Activated CD4-positive, alpha-beta T cell treated with anti-CD3 and anti-CD28 coated beads, Interleukin-2, amount 50 U/mL, for 1 hour (primary cell): Measurements from ENCODE around the gene LRP6.

Experiments used
- DNase-seq: peaks from one replicate; pipeline ENCODE4 v3.0.0-alpha.2; 2020

Gene LRP6

GRCh38 chr12:12214201-12214600, 52.6 kb downstream of the LRP6 start:
- no peak for DNase-seq

GRCh38 chr12:12212769-12213168, 54.1 kb downstream of the LRP6 start:
- DNase-seq = no peak

- no peak for DNase-seq
These were observed 55.9 kb downstream of the LRP6 start for GRCh38 chr12:12210983-12211382.

- DNase-seq = no peak
These were observed 56.4 kb downstream of the LRP6 start for GRCh38 chr12:12210416-12210815.

GRCh38 chr12:12209675-12210074, 57.2 kb downstream of the LRP6 start:
- DNase-seq = no peak

- no peak for DNase-seq
These were observed 57.8 kb downstream of the LRP6 start for GRCh38 chr12:12209043-12209442.

- DNase-seq = no peak
These were observed 59.1 kb downstream of the LRP6 start for GRCh38 chr12:12207746-12208145.

- no peak for DNase-seq
These were observed 60.0 kb downstream of the LRP6 start for GRCh38 chr12:12206776-12207388.

GRCh38 chr12:12202747-12203146, 64.1 kb downstream of the LRP6 start:
- no peak for DNase-seq

- DNase-seq = no peak
These were observed 64.7 kb downstream of the LRP6 start for GRCh38 chr12:12202105-12202504.

GRCh38 chr12:12201274-12201758, 65.5 kb downstream of the LRP6 start:
- DNase-seq = no peak

- no peak for DNase-seq
These were observed 66.5 kb downstream of the LRP6 start for GRCh38 chr12:12200363-12200762.

- no peak for DNase-seq
These were observed 68.7 kb downstream of the LRP6 start for GRCh38 chr12:12198124-12198523.

- DNase-seq = no peak
These were observed 69.7 kb downstream of the LRP6 start for GRCh38 chr12:12197128-12197527.

- DNase-seq = no peak
These were observed 71.3 kb downstream of the LRP6 start for GRCh38 chr12:12195516-12195915.

GRCh38 chr12:12195081-12195480, 71.8 kb downstream of the LRP6 start:
- no peak for DNase-seq

GRCh38 chr12:12194206-12194605, 72.6 kb downstream of the LRP6 start:
- DNase-seq = no peak

GRCh38 chr12:12191008-12191407, 75.8 kb downstream of the LRP6 start:
- DNase-seq = no peak

- DNase-seq = no peak
These were observed 76.6 kb downstream of the LRP6 start for GRCh38 chr12:12190087-12190809.

GRCh38 chr12:12185414-12185813, 81.4 kb downstream of the LRP6 start:
- DNase-seq = no peak

GRCh38 chr12:12182703-12183365, 84.0 kb downstream of the LRP6 start:
- no peak for DNase-seq

GRCh38 chr12:12181511-12181910, 85.3 kb downstream of the LRP6 start:
- DNase-seq = no peak

- no peak for DNase-seq
These were observed 86.3 kb downstream of the LRP6 start for GRCh38 chr12:12180575-12180974.

GRCh38 chr12:12180136-12180535, 86.7 kb downstream of the LRP6 start:
- no peak for DNase-seq
